NT2/D1 (cell line): Measurements from ENCODE around the gene FES.
"Not testable (repeated sequence)": the region's sequence is repeated elsewhere in the genome, so short reads cannot be mapped to it uniquely, and the experiment has no call there.

Experiments
- DNase-seq: peaks from one replicate; pipeline ENCODE4 v3.0.0-alpha.2; 2011; ENCODE audit warnings: low read depth, low spot score
- H3K27me3 ChIP-seq: 2 replicates; pipeline ENCODE4 v1.6.0; 2011; ENCODE audit warnings: mild to moderate bottlenecking; ENCODE audit not compliant: insufficient read length, insufficient read depth
- H3K36me3 ChIP-seq: 2 replicates; pipeline ENCODE4 v1.6.1; 2011; ENCODE audit warnings: mild to moderate bottlenecking, low read length, mixed read lengths; ENCODE audit not compliant: insufficient read depth, insufficient read length
- H3K4me1 ChIP-seq: 2 replicates; pipeline ENCODE4 v1.5.1; 2011; ENCODE audit not compliant: insufficient read depth, insufficient read length
- H3K4me3 ChIP-seq: 2 replicates; pipeline ENCODE4 v1.5.1; 2011; ENCODE audit warnings: low read depth; ENCODE audit not compliant: insufficient read length
- H3K9ac ChIP-seq: 2 replicates; pipeline ENCODE4 v1.6.0; 2011; ENCODE audit warnings: low read depth; ENCODE audit not compliant: insufficient read length
- H3K9me3 ChIP-seq: 2 replicates; pipeline ENCODE4 v1.5.1; 2011; ENCODE audit warnings: mild to moderate bottlenecking, low read length; ENCODE audit not compliant: insufficient read depth
- SUZ12 ChIP-seq: IDR thresholded peaks from 2 replicates; pipeline ENCODE4 v1.6.1; 2011; ENCODE audit not compliant: insufficient read length, insufficient read depth; ENCODE audit errors: extremely low read depth
- YY1 ChIP-seq: IDR thresholded peaks from 2 replicates; pipeline ENCODE4 v1.6.1; 2011; ENCODE audit not compliant: insufficient read length, insufficient read depth
- ZNF274 ChIP-seq: IDR thresholded peaks from 2 replicates; pipeline ENCODE4 v1.6.1; 2011; ENCODE audit warnings: mild to moderate bottlenecking, low read depth, low read length

Gene FES

GRCh38 chr15:90893175-90894090 is 9.1 kb downstream of the FES start:
- Histone ChIP-seq H3K4me1 (peaks cover 10% of the 10 kb centered on the region), H3K4me3 (no peak overlapping the region), H3K36me3 (peaks cover 70% of the 10 kb centered on the region), H3K9me3 (no peaks in the 10 kb centered on the region), H3K9ac (no peak overlapping the region), H3K27me3 (no peaks in the 10 kb centered on the region)
- no peak for TF ChIP-seq SUZ12
- TF ChIP-seq YY1: no peak
- no peak for TF ChIP-seq ZNF274
- DNase-seq: no peak

DNA sequence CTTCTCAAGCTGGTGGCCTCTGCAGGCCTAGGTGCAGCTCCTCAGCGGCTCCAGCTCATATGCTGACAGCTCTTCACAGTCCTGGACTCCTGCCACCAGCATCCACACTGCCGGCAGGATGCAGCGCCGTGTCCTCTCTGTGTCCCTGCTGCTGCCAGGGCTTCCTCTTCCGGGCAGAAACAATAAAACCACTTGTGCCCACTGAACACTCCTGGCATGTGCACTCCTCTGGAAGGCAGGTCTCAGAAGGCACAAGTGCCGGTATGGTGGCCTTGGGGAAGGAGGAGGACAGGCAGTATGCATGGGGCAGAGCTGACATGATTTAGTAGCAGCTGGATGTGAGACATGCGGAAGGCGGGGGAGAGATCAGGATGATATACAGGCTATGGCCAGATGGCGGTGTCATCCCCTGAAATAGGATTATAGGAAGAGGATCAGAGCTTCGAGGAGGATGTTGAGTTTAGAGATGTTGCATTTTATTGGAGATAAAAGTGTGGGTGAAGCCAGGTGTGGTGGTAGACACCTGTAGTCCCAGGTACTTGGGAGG is 11.3 kb downstream of the FES start:
- Histone ChIP-seq H3K9ac (no peak overlapping the region), H3K36me3 (peaks cover 53% of the 10 kb centered on the region), H3K4me3 (no peak overlapping the region), H3K27me3 (no peaks in the 10 kb centered on the region), H3K4me1 (peaks cover 3% of the 10 kb centered on the region), H3K9me3 (no peaks in the 10 kb centered on the region)
- no peak for DNase-seq
- TF ChIP-seq ZNF274 (no peak), YY1 (no peak), SUZ12 (no peak)

DNA sequence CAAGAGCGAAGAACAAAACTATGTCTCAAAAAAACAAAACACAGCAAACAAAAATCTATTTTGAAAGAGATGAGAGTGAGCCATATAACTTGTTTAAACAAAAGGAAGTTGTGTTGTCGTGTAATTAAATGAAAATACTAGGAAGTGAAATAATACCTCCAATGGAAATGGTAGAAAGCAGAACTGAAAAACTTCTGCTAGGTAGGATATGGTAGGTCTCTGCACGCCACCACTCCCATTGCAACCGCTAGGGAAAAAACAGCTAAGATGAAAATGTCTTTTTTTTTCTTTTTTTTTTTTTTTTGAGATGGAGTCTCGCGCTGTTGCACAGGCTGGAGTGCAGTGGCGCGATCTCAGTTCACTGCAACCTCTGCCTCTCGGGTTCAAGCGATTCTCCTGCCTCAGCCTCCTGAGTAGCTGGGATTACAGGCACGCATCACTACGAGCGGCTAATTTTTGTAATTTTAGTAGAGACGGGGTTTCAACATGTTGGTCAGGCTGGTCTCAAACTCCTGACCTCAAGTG is 12.9 kb downstream of the FES start:
- not testable (repeated sequence) for H3K9ac ChIP-seq

GRCh38 chr15:90901175-90902039 is 17.1 kb downstream of the FES start:
- peaks cover 18% of the 10 kb centered on the region for H3K27me3 ChIP-seq
- peaks cover 16% of the 10 kb centered on the region for H3K36me3 ChIP-seq
- H3K9ac ChIP-seq: peak overlapping the region; percentile 85
- no peak for DNase-seq
- no peaks in the 10 kb centered on the region for H3K9me3 ChIP-seq
- peak overlapping the region; percentile 72 for H3K4me3 ChIP-seq
- H3K4me1 ChIP-seq: peaks cover 6% of the 10 kb centered on the region
- TF ChIP-seq YY1 (no peak), ZNF274 (no peak), SUZ12 (no peak)

More for the DNA sequence above, 12.9 kb downstream of the FES start:
- H3K27me3 ChIP-seq, H3K4me3 ChIP-seq, DNase-seq, H3K9me3 ChIP-seq, H3K4me1 ChIP-seq: not testable (repeated sequence)
- peaks cover 37% of the 10 kb centered on the region for H3K36me3 ChIP-seq

DNA sequence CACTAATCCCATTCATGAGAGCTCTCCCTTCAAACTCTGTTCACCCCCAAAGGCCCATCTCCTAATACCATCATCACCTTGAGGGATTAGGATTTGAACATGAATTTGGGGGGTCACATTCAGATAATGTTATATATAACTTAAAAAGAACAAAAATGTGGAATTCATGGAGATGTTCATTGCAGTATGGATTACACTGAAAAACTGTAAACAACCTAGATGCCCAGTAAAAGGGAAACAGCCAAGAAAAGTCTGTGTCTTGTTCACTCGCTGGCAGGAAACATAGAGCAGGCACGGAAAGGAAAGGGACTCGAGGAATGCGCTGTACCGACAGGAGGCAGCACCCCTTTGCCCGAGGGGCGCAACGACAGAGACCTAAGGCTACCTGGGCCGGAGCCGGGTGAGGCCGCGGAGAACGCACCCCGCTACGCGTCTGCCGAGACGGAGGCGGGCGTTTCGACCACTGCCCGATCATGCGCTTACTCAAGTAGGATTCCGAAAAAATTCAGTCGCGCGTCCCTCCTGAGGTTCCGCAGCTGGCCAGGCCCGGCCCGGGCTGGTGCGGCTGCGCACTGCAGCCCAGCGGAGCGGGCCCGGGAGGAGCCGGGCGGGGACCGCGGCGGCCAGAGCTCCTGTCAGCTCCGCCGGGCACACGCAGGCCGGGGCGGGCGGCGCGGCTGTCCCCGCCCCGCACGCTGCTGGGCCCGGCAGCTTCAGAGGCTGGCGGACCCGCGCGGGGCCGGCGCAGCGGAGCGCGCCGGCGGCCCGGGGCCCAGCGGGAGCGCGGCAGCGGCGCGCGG is 17.9 kb downstream of the FES start:
- peak; percentile 58 for DNase-seq
- Histone ChIP-seq H3K4me1 (peaks cover 6% of the 10 kb centered on the region), H3K27me3 (peaks cover 18% of the 10 kb centered on the region), H3K9ac (peak overlapping the region; percentile 85), H3K36me3 (peaks cover 20% of the 10 kb centered on the region), H3K4me3 (peak overlapping the region; percentile 72), H3K9me3 (no peaks in the 10 kb centered on the region)
- TF ChIP-seq SUZ12 (no peak), YY1 (no peak), ZNF274 (no peak)

DNA sequence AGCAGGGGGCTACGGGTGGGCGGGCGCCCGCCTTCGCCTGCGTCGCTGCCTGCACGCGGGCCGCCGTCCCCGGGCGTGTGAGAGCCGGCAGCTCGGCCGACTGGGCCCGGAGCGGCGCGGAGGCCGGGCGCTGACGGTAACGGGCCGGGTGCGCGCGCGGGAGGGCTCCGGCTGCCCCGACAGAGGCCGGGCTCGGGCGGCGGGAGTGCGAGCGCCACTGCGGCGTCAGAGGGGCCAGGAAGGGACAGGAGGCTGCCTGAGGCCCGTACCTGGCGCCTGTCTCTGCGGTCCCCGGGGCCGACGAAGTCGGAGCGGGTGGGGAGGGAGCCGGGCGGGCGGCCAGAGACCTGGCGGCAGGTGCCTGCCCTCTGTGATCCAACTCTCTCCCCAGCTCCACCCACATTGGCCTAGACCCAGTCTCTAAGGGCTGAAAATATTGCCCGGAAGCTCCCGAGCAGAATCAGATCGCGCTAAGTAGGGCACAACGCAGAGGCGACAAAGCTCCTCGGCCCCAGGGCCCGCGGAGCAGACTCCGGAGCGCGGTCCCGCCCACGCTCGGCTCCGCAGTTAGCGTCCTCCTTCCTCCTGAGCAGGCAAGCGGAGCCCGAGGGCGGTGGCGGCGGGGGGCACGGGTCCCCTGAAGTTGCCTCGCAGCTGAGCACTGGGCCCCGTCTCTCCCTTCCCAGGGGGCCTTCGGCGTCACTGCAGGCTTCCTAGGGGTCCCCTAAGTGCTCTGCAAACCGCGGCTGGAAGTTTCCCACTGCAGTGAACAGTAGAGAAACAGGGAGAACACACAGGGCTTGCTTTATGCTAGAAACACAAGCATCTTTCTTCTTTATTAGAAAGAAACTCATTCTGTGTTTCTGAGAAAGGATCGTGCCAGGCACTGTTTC is 18.8 kb downstream of the FES start, which contains the start of gene MAN2A2:
MAN2A2 (plus strand) TSS at position 463 of the 893 bp plus-strand sequence. CDS start 906 bp downstream, outside the sequence.
- H3K4me1 ChIP-seq: peaks cover 6% of the 10 kb centered on the region
- DNase-seq: no peak
- H3K4me3 ChIP-seq: peak within 1 kb of the TSS; percentile 72
- peak within 1 kb of the TSS; percentile 85 for H3K9ac ChIP-seq
- peaks cover 18% of the 10 kb centered on the region for H3K27me3 ChIP-seq
- no peak for TF ChIP-seq YY1
- no peak for TF ChIP-seq ZNF274
- no peak for TF ChIP-seq SUZ12
- no peaks in the 10 kb centered on the region for H3K9me3 ChIP-seq
- H3K36me3 ChIP-seq: peaks cover 24% of the 10 kb centered on the region
